Stimulated activated CD4-positive, alpha-beta T cell treated with anti-CD3 and anti-CD28 coated beads, TNF-alpha, amount 100 ng/mL, for 1 hour (primary cell): ENCODE data around the gene GP1BA.
A peak's percentile ranks its signal among the peaks of the same experiment; 100 is the strongest.

Experiments used
- DNase-seq, 3 donors: peaks; one replicate each; pipeline ENCODE4 v3.0.0-alpha.2; 2020; ENCODE audit warnings: low read depth in 3 of 3, low spot score in 1 of 3

GP1BA gene

DNA sequence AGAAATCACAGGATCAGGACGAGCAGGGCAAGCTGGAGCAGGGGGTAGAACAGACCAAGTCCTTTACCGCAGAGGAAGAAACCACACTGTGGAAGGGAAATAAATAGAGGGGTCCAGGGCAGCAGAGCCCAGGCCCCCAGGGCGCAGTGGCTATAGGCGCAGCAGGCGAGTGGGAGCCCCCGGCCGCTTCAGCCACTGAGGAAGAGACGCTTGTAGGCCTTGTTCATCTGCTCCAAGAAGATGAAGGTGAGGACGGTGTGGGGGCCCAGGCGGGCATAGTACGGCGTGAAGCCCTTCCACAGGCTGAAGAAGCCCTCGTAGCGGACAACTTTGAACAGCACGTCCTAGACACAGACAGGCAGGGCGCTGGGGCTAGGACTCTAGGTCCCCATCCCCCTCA, 5.5 kb downstream of the GP1BA start:
- DNase-seq, result no peak

DNA sequence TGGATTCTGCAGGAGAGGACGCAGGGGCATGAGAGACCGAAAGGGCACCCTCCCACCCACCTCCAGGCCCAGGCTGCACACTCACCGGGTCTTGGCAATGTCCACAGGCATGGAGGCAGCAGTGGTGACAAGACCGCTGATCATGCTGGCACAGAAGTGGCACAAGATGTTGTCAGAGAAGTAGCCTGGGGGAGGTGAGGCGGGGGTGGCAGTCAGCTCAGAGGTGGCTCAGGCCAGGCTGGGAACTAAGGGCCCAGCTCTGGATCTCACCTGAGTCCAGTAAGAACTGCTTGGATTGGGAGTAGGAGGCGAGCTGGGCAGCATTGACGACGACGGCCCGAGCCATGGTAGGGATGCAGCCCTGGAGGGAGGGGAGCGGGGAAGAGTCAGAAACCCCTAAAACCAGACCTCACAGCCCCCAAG, 6.0 kb downstream of the GP1BA start:
- DNase-seq, result no peak

GRCh38 chr17:4938688-4939545, 6.8 kb downstream of the GP1BA start:
- no peak for DNase-seq

- no peak for DNase-seq
Observed at GRCh38 chr17:4939546-4939795, 7.4 kb downstream of the GP1BA start.

GRCh38 chr17:4939796-4940554, 7.9 kb downstream of the GP1BA start, which contains the start of the genes RNF167 and SLC25A11:
Gene RNF167 (plus strand): TSS chr17:4940268. CDS start chr17:4940910, 642 bp downstream.
Gene SLC25A11 (minus strand): TSS chr17:4940046. CDS start chr17:4939910, 136 bp downstream.
- peak; percentile 83 to 92 (median 90) for DNase-seq

DNA sequence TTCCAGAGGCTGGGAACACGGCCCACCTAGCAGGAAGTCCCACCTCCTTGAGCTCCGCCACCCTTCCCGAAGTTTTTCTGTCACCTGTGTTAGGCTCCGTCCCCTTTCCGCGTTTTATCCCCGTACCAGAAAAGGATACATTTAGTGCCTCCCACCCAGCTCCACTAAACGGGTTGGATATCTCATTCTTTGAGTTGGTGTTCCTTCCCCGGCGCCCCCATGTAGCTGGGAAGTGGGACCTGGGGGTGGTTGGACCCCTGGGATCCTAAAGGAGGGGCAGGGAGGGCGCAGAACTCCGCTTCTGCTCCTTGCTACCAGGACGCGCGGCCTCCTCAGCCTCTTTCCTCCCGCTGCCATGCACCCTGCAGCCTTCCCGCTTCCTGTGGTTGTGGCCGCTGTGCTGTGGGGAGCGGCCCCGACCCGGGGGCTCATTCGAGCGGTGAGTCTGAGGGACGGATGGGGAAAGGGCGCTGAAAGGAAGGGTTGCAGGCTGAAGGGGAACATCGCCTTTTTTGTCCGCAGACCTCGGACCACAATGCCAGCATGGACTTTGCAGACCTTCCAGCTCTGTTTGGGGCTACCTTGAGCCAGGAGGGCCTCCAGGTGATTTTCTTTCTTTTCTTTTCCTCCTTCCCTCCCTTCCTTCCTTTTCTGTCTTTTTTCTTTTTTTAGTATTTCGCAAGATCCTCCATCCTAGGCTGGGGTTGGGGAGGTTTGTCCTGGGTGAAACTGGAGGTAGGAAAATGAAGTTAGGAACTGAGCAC, 8.7 kb downstream of the GP1BA start:
- peak in 1 of 3 donors; percentile 13 for DNase-seq

GRCh38 chr17:4941319-4941610, 9.2 kb downstream of the GP1BA start:
- DNase-seq, result no peak

GRCh38 chr17:4942760-4943508, 10.9 kb downstream of the GP1BA start:
- DNase-seq, result no peak

GRCh38 chr17:4944163-4944553, 12.1 kb downstream of the GP1BA start:
- DNase-seq, result peak in 1 of 3 donors; percentile 29

DNA sequence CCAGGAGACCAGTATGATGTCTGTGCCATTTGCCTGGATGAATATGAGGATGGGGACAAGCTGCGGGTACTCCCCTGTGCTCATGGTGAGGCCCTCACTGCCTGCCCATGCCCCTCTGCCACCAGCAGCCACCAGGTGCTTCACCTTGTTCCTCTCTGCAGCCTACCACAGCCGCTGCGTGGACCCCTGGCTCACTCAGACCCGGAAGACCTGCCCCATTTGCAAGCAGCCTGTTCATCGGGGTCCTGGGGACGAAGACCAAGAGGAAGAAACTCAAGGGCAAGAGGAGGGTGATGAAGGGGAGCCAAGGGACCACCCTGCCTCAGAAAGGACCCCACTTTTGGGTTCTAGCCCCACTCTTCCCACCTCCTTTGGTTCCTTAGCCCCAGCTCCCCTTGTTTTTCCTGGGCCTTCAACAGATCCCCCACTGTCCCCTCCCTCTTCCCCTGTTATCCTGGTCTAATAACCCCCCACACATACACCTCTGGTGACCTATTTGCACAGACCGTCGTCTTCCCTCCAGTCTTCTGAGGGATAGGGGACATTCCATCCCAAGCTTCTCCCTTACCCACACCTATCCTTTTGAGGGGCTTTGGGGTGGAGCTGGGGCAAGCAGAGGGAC, 12.6 kb downstream of the GP1BA start:
- no peak for DNase-seq

DNA sequence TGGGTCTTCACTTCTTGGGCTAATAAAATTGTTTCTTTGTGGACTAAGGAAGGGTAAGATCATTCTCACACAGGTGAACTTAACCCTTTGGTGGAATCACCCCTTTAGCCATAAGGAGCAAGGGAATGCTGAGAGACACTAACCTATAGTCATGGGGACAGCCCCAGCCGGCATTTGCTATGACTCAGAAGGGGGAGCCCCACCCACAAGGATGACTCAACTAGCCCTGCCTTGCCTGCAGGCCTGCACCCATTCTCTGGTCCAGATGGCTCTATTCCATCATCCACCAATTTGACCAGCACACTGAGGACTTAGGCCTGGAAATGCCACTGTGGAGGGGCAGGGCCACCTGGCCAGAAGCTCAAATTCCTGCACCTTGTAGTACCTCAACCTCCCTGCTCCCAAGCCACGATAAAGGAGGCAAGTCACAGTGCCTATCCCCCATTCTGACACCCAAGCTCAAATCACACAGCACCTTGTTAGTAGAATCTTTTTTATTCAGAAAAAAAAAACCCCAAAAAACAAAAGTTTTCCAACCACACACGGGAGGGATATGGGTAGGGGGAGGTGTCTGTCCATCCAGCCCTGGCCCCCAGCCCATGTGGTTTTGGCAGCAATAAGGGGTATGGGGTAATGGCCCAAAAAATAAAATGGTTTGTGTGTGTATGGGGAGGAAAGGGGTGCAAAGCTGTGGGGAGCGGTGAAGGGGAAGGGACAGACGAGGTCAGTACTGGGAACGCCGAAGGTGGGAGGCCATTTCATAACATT, 13.3 kb downstream of the GP1BA start:
- peak; percentile 51 to 68 (median 61) for DNase-seq

DNA sequence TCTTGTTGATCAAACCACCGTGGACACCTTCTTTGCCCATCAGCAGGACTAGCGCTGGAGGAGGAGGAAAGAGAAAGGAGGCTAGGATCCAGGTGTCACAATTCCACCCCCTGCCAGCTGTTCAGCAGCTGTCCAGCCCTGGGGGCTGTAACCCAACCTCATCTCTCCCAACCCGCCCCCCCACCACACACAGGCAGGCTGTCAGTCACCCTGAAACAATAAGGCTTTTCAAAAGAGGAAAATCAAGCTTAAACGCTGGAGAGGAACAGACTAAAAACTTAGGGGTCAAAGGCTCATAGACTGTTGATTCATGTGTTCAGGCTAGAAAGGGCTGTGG, 13.8 kb downstream of the GP1BA start:
- no peak for DNase-seq

DNA sequence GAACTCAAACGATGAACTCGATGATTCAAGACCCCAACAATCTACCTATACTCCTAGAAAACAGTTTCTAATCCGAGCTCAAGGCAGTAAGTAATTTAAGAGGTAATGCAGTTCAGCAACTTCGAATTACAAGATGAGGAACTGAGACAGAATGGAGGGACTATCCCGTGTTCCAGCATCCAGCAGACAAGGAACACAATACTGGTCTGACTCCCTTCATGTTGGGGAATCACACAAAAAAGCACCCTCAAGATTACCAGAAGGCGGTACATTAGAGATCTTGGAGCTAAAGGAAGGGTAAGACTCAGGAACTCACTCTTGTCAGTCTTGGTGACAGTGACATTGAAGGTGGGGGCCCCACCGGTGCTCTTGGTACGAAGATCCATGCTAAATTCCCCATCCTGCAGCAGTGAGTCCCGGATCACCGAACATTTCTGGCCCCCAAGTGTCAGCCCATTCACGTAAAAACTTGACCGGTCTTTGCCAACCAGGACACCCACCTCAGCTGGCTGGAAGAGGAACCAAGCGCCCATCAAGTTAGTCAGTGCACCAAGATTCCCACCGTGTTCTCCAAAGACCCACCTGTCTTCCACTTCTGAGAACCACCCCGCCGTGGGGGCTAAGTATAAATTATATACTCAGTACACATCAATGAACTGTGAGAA, 14.4 kb downstream of the GP1BA start:
- DNase-seq, result no peak

- DNase-seq, result no peak
Observed at GRCh38 chr17:4947010-4947410, 14.9 kb downstream of the GP1BA start.

- DNase-seq, result peak in 2 of 3 donors; percentile 46 to 59
Observed at GRCh38 chr17:4947411-4948165, 15.5 kb downstream of the GP1BA start.

DNA sequence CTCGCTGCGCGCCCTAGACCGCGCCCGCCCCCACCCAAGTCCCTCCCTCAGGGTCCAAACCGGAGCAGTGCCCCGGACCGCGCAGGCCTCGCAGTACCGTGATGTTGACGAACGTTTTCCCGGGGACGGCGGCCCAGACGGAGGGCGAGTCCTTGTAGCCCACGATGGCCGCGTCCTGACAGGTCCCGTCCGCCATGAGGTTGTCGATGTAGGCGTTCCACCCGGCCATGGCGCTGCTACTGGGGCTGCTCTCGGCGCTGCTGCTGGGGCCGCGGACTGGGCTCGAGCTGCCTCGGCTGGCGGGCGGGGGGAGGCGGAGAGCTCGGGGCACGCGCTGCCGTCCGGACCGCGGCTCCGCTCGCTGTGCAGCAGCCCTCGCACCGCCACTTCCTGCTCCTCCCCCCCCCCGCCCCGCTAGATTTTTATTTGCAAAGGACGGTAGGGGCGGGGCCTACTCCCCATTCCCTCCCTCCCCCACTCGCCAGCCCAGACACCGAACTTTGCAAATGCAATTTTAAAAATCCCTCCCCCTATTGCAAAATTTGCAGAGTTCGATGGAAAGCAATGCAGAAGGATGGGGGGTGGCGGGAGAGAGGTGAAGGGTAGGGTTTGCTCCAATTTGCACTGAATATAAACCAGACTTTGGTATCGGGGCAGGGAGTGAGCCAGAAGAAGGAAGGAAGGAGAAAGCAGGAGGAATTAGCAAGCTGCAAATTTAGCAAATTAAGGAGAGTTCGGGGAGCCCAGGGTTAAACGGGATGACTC, 16.3 kb downstream of the GP1BA start, which contains the start of gene PFN1:
TSS of gene PFN1 (minus strand) at position 365 of the 765 bp plus-strand sequence. CDS start at position 229, 136 bp downstream.
- DNase-seq, result peak; percentile 81 to 83 (median 81)

DNA sequence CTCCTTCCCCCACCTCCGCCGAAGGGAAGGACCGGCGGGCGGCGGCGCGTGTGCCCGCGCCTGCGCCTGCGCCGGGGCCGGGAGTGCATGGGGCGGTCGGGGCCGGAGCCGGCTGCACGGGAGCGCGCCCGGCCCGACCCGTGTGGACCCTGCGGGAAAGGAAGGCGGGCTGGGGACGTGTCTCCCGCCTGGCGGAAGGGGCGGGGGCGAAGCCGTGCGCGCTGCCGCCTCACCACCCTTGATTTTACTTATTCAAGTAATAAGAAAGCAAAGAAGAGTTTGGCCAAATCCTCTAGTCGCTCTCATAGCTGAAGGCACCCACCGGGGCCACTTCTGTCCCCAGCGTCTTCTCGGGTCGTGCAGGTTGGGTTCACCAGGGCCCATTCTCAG, 16.8 kb downstream of the GP1BA start:
- peak in 2 of 3 donors; percentile 35 to 57 for DNase-seq
